Measurements from ENCODE around the gene GRID2IP.

DNA sequence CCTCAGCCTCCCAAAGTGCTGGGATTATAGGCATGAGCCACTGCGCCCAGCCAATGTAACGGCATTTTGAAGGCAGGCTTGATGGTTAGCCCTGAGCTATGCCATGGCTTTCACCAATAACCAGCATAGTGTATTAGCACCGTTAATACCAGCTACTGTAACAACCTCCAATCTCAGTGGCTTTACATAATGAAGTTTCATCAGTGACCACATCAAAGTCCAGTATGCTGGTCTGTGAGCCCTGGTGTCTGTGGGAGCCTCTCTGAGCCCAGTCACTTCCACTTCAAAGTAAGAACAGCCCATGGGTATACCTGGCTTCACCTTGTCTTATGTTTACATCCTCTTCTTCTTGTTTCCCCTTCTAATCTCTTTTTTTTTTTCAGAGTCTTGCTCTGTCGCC, 14.4 kb upstream of the GRID2IP start:
- TF ChIP-seq CTCF (IDR thresholded peaks at IDR 0.05; ENCODE audit: low read depth, low read length, poor library complexity, severe bottlenecking) (no peak), EZH2phosphoT487 (IDR thresholded peaks at IDR 0.05; ENCODE audit: borderline replicate concordance, low read length) (no peak)
